Gastroesophageal sphincter (tissue), 4 donors: ENCODE measurements around the gene C11orf58. TPM values are rescaled to one million over a fixed set of nuclear protein-coding genes. Genes with fewer than 3 reads are reported as not detected.

Experiments used
- ATAC-seq: fragments of 150-250 bp; one replicate; pipeline ENCODE4 v1.9.1; 2016; ENCODE audit warnings: mild to moderate bottlenecking, moderate library complexity
- H3K27ac ChIP-seq, 4 donors: fragments of 200-600 bp; sonication (generic) in 3 of 4; 1 replicate in 3 of 4; 2 replicates in 1 of 4; pipeline ENCODE4 v1.5.1; 2016 to 2019
- H3K27me3 ChIP-seq: fragments of 200-600 bp; sonication (generic); one replicate; pipeline ENCODE4 v1.5.1; 2019
- H3K36me3 ChIP-seq, 2 donors: fragments of 200-600 bp; sonication (generic); one replicate each; pipeline ENCODE4 v1.5.1; 2019; ENCODE audit warnings: control low read depth in 1 of 2
- H3K4me1 ChIP-seq, 3 donors: fragments of 200-600 bp; sonication (generic); 1 replicate in 2 of 3; 2 replicates in 1 of 3; pipeline ENCODE4 v1.5.1; 2016 to 2019; ENCODE audit warnings: control low read depth in 2 of 3
- H3K4me3 ChIP-seq, 2 donors: fragments of 200-600 bp; sonication (generic); one replicate each; pipeline ENCODE4 v1.5.1; 2019; ENCODE audit warnings: mild to moderate bottlenecking in 1 of 2, moderate library complexity in 1 of 2
- H3K9me3 ChIP-seq, 3 donors: fragments of 200-600 bp; sonication (generic); one replicate each; pipeline ENCODE4 v1.5.1; 2017 to 2019; ENCODE audit warnings: control low read depth in 2 of 3
- EP300 ChIP-seq: sonication (generic); formaldehyde crosslinking; IDR thresholded peaks from one replicate; pipeline ENCODE4 v1.6.1; 2017; ENCODE audit warnings: antibody characterized with exemption, mild to moderate bottlenecking
- POLR2A ChIP-seq, 2 donors: fragments of 450-650 bp; IDR thresholded peaks; one replicate each; pipeline ENCODE4 v1.6.1; 2017; ENCODE audit warnings: antibody characterized with exemption in 2 of 2, mild to moderate bottlenecking in 2 of 2, moderate library complexity in 1 of 2
- POLR2AphosphoS5 ChIP-seq: sonication (generic); formaldehyde crosslinking; IDR thresholded peaks from one replicate; pipeline ENCODE4 v1.6.1; 2017; ENCODE audit warnings: antibody characterized with exemption
- WGBS, 2 donors: methylation state at CpG; one replicate each; pipeline ENCODE4 v1.1.5; 2018; ENCODE audit warnings: low coverage in 1 of 2; 5-methylcytosine and 5-hydroxymethylcytosine counted together
- total RNA-seq, 4 donors: library from RNA; depleted of rRNA; stranded (reverse); fragments of >200 nt; gene quantifications; one replicate each; pipeline ENCODE4 v1.1.0, GENCODE V29; 2016
- TF ChIP-seq, protein P1 (sequence below), 4 experiments: fragments of 200-600 bp in 2 of 4; fragments of 450-650 bp in 2 of 4; sonication (generic) in 1 of 4; IDR thresholded peaks; one replicate each; pipeline ENCODE4 v1.5.1; 2017 to 2019; ENCODE audit warnings: antibody characterized with exemption in 4 of 4, mild to moderate bottlenecking in 2 of 4, moderate library complexity in 2 of 4

Gene C11orf58
- 100 to 1,000 TPM; 150 to 188 (median 175) TPM for total RNA-seq

DNA sequence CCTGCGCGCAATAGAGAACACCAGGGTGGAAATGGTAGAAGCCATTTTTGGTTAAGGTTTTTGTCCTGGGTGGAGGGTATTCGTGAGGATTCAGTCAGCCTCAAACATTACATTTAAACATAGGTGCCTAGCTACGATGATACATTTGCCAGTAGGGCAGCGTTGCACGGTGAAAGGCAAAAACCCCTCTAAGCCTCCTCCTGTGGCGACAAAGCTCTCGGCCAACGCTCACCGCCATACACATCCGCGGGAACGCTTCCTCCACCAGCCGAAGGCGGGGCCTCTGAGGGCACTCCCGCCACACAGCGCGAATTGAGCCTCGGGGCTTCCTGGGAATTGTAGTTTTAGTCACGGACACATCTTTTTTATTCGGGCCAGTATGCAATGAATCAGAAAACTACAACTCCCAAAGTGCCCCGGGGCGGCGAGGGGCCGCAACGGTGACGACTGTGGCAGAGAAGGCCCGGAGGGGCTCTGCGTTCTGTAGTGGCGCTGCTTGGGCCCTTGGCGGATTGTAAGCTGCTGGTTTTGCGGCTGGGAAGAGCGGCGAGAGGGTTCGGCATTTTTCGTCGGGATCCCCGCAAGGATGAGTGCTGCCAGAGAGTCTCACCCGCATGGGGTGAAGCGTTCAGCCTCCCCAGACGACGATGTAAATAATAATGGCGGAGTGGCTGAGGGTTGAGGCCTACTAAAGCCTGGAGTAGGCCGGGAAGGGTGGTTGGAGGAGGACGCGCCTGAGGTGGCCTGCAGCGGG, at the start of gene C11orf58:
C11orf58 (plus strand) TSS at position 455 of the 754 bp plus-strand sequence; CDS start at position 587, 132 bp downstream.
- Histone ChIP-seq H3K9me3 (no peaks in the 10 kb centered on the region), H3K36me3 (peaks cover 0 to 5% of the 10 kb centered on the region in 2 donors), H3K27me3 (no peaks in the 10 kb centered on the region), H3K4me1 (peaks cover 7 to 45% (median 28%) of the 10 kb centered on the region in 3 donors), H3K4me3 (peak within 1 kb of the TSS; percentile 76 to 79), H3K27ac (peak within 1 kb of the TSS; percentile 74 to 97 (median 93))
- peak; percentile 50 to 76 for TF ChIP-seq POLR2A (IDR thresholded peaks at IDR 0.05)
- no peak for TF ChIP-seq EP300
- TF ChIP-seq, protein P1, sequence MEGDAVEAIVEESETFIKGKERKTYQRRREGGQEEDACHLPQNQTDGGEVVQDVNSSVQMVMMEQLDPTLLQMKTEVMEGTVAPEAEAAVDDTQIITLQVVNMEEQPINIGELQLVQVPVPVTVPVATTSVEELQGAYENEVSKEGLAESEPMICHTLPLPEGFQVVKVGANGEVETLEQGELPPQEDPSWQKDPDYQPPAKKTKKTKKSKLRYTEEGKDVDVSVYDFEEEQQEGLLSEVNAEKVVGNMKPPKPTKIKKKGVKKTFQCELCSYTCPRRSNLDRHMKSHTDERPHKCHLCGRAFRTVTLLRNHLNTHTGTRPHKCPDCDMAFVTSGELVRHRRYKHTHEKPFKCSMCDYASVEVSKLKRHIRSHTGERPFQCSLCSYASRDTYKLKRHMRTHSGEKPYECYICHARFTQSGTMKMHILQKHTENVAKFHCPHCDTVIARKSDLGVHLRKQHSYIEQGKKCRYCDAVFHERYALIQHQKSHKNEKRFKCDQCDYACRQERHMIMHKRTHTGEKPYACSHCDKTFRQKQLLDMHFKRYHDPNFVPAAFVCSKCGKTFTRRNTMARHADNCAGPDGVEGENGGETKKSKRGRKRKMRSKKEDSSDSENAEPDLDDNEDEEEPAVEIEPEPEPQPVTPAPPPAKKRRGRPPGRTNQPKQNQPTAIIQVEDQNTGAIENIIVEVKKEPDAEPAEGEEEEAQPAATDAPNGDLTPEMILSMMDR (IDR thresholded peaks at IDR 0.05), result no peak
- peak; percentile 89 for TF ChIP-seq POLR2AphosphoS5
- peak; percentile 99 for ATAC-seq
- WGBS, 2 donors, result 0% methylated on average over 9 to 10 of the region's 47 CpGs

DNA sequence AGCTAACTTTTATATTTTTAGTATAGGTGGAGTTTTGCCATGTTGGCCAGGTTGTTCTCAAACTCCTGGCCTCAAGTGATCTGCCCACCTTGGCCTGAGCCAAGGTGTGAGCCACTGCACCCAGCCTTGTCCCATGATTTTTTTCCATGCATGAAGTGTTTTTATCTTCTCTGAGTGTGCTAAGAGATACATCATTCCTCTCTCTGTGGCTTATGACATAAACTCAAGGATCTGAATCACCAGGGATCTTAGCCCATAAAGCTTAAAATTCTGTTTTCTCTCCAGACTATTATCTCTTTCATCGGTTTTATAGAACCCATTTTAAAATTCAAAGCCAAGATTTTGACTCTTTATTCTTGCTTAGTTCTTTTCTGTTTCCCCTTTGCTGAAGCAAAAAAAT, 48.4 kb upstream of the C11orf58 start:
- WGBS, 2 donors, result 71 to 100% methylated on average over 1 of the region's 1 CpG

DNA sequence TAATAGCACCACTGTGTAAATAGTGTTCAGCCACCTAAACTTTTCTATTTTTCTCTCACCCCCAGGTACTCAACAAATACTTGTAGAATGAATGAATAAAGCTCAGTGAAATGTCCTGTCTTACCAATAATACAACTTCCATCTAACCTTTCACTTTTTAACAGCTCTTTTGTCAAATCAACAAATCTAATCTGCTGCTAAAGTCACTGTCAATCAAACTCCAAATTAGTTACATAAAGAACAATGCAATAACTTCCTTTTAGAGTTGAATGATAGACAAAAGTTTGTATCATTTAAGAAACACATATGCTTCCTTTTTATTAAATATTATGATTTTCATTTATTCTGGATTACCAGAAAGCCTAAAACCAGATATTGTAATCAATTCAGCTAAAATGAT, 34.7 kb upstream of the C11orf58 start:
- no peak overlapping the region for H3K4me3 ChIP-seq
- H3K36me3 ChIP-seq, result no peaks in the 10 kb centered on the region
- no peaks in the 10 kb centered on the region for H3K9me3 ChIP-seq
- no peak overlapping the region for H3K27ac ChIP-seq
- H3K4me1 ChIP-seq, result no peaks in the 10 kb centered on the region
- TF ChIP-seq, protein P1 (IDR thresholded peaks at IDR 0.05), result no peak
- TF ChIP-seq EP300 (no peak), POLR2A (IDR thresholded peaks at IDR 0.05) (no peak), POLR2AphosphoS5 (no peak)
- ATAC-seq, result no peak
- no peaks in the 10 kb centered on the region for H3K27me3 ChIP-seq

More for the DNA sequence above, 48.4 kb upstream of the C11orf58 start:
- H3K36me3 ChIP-seq, result no peaks in the 10 kb centered on the region
- no peaks in the 10 kb centered on the region for H3K9me3 ChIP-seq
- ATAC-seq, result no peak
- no peak overlapping the region for H3K4me3 ChIP-seq
- H3K27ac ChIP-seq, result no peak overlapping the region
- H3K4me1 ChIP-seq, result no peaks in the 10 kb centered on the region
- TF ChIP-seq POLR2A (IDR thresholded peaks at IDR 0.05) (no peak), EP300 (no peak), POLR2AphosphoS5 (no peak)
- TF ChIP-seq, protein P1 (IDR thresholded peaks at IDR 0.05), result no peak
- H3K27me3 ChIP-seq, result no peaks in the 10 kb centered on the region

DNA sequence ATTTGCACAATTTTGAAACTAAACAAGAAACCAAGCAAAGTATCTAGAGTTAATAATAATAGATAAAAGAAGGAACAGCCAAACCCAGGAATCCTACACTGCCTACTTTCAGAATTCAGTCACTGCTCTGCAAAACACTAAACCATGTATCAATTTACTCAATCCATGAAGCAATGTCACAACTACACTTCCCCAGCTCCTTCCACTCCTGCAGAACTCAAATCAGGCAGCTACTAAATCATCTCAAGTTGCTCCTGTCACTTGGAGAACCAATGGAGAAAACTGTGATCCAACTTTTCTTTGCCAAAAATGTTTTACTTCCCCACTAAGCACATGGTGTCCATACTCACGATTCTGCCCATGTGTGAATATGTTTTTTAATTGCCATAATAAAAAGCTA, 24.9 kb upstream of the C11orf58 start:
- H3K36me3 ChIP-seq, result no peaks in the 10 kb centered on the region
- H3K9me3 ChIP-seq, result no peaks in the 10 kb centered on the region
- WGBS, 2 donors, result 27 to 28% methylated on average over 1 of the region's 1 CpG
- no peaks in the 10 kb centered on the region for H3K27me3 ChIP-seq
- no peak for ATAC-seq
- TF ChIP-seq POLR2A (IDR thresholded peaks at IDR 0.05), result no peak
- TF ChIP-seq EP300, result no peak
- no peak for TF ChIP-seq POLR2AphosphoS5
- H3K27ac ChIP-seq, result no peak overlapping the region
- H3K4me1 ChIP-seq, result no peaks in the 10 kb centered on the region
- H3K4me3 ChIP-seq, result no peak overlapping the region

DNA sequence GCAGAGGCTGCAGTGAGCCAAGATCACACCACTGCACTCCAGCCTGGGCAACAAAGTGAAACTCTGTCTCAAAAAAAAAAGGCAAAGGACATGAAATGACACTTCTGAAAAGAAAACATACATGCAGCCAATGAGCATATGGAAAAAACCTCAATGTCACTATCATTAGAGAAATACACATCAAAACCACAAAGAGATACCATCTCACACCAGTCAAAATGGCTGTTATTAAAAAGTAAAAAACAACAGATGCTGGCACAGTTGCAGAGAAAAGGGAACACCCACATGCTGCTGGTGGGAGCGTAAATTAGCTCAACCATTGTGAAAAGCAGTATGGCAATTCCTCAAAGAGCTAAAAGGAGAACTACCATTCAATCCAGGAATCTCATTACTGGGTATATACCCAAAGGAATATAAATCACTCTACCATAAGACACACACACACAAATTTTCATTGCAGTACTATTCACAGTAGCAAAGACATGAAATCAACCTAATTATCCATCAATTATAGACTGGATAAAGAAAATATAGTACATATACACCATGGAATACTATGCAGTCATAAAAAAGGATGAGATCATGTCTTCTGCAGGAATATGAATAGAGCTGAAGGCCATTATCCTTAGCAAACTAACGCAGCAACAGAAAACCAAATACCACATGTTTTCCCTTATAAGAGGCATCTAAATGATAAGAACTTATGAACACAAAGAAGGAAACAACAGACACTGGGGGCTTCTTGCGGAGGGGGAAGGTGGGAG, 15.7 kb upstream of the C11orf58 start:
- no peaks in the 10 kb centered on the region for H3K4me1 ChIP-seq
- H3K4me3 ChIP-seq, result no peak overlapping the region
- TF ChIP-seq POLR2A (IDR thresholded peaks at IDR 0.05) (no peak), EP300 (no peak), POLR2AphosphoS5 (no peak)
- TF ChIP-seq, protein P1 (IDR thresholded peaks at IDR 0.05), result no peak
- no peak for ATAC-seq
- 46 to 83% methylated on average over 2 of the region's 3 CpGs for WGBS, 2 donors
- no peak overlapping the region for H3K27ac ChIP-seq
- H3K27me3 ChIP-seq, result no peaks in the 10 kb centered on the region
- H3K36me3 ChIP-seq, result no peaks in the 10 kb centered on the region
- no peaks in the 10 kb centered on the region for H3K9me3 ChIP-seq
